ENCODE measurements around the gene ZC3HAV1L. TPM values are rescaled to one million over a fixed set of nuclear protein-coding genes. Genes with fewer than 3 reads are reported as not detected.

The ZC3HAV1L gene
- total and polyA plus RNA-seq, 12 donors, result 0.30 to 27.2 (median 13.0) TPM

DNA sequence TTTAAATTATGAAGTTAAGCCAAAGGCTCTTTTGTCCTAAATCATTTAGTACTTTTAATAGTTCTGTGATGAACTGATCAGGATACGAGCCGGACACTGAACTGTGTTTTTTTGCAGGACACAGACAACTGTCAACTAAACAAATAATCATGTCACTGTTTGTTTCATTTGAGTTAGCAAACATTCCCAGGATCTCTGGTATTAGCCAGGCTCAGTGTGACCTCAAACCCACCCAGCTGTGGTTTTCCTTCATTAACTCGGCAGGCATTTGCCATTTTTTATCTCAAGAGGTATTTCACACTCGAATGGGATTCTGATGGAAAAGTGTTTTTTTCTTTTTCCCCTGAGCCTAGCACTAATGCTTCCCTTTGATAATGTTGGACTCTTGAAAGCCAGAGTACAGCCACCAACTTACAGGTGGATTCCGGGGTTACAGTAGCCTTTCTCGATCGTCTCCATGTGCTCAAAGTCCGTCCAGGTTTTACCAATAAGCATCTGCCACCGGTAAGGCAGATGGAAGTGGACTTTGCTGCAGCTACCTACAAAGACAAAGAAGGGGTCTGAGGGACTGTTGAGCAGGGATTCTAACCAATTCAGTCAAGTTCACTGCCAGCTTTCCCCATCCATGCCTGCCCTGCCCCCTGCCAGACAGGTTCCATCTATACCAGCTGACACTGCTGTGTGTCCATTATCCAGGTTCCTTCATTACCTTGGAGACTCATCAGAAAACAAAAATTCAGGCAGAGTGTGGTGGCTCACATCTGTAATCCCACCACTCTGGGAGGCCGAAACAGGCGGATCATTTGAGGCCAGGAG, 40.2 kb upstream of the ZC3HAV1L start:
- no peak for DNase-seq
- Histone ChIP-seq H3K27ac (no peak overlapping the region), H3K4me3 (no peak overlapping the region), H3K4me1 (replicated peaks in 1 of 2) (peaks cover 0 to 6% of the 10 kb centered on the region in 2 donors), H3K27me3 (no peaks in the 10 kb centered on the region), H3K9me3 (replicated peaks in 1 of 3) (no peaks in the 10 kb centered on the region), H3K36me3 (replicated peaks in 1 of 2) (peaks cover 0 to 92% of the 10 kb centered on the region in 2 donors)
- no peak for TF ChIP-seq POLR2A (IDR thresholded peaks at IDR 0.05)
- TF ChIP-seq, protein P1, sequence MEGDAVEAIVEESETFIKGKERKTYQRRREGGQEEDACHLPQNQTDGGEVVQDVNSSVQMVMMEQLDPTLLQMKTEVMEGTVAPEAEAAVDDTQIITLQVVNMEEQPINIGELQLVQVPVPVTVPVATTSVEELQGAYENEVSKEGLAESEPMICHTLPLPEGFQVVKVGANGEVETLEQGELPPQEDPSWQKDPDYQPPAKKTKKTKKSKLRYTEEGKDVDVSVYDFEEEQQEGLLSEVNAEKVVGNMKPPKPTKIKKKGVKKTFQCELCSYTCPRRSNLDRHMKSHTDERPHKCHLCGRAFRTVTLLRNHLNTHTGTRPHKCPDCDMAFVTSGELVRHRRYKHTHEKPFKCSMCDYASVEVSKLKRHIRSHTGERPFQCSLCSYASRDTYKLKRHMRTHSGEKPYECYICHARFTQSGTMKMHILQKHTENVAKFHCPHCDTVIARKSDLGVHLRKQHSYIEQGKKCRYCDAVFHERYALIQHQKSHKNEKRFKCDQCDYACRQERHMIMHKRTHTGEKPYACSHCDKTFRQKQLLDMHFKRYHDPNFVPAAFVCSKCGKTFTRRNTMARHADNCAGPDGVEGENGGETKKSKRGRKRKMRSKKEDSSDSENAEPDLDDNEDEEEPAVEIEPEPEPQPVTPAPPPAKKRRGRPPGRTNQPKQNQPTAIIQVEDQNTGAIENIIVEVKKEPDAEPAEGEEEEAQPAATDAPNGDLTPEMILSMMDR (IDR thresholded peaks at IDR 0.05), result no peak
- WGBS, 4 donors, result 87 to 91% (median 88%) methylated on average over 11 of the region's 11 CpGs
- intact Hi-C loops (cut with DNase I), result loop anchor here (10.0 kb wide), 1 partner anchor 191 kb away; no protein-coding TSS in a partner anchor

DNA sequence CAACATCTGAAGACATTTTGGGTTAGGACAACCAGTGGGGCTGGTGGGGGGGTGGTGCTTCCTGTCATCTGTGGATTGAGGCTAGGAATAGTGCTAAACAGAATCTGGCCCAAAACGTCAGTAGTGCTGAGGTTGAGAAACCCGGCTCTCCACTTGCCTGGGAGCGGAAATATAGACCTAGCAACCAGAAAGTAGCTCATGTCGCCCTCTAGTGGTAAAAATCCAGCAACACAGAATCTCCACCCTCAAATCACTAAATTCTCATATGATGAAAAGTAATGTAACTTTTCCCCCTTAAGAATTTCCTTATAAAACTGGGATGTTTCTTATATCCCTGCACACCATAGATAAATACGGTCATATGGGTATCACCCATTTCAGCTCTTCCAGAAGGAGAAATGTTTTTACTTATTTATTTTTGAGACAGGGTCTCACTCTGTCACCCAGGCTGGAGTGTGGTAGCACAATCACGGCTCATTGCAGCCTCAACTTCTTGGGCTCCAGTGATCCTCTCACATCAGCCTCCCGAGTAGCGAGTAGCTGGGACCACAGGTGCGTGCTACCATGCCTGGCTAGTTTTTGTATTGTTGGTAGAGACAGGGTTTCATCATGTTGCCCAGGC, 39.3 kb upstream of the ZC3HAV1L start:
- TF ChIP-seq, protein P1 (IDR thresholded peaks at IDR 0.05), result peak; percentile 78 to 85 (median 82)
- no peak for TF ChIP-seq POLR2A (IDR thresholded peaks at IDR 0.05)
- Histone ChIP-seq H3K9me3 (replicated peaks in 1 of 3) (no peaks in the 10 kb centered on the region), H3K27ac (peak overlapping the region in 2 of 5 donors; percentile 43 to 46), H3K4me3 (no peak overlapping the region), H3K4me1 (replicated peaks in 1 of 2) (peaks cover 0 to 6% of the 10 kb centered on the region in 2 donors), H3K36me3 (replicated peaks in 1 of 2) (peaks cover 0 to 88% of the 10 kb centered on the region in 2 donors), H3K27me3 (no peaks in the 10 kb centered on the region)
- intact Hi-C loops (cut with DNase I), result loop anchor here (10.0 kb wide), 1 partner anchor 190 kb away; no protein-coding TSS in a partner anchor
- WGBS, 4 donors, result 31 to 42% (median 38%) methylated on average over 9 of the region's 9 CpGs
- peak; percentile 72 to 90 (median 79) for DNase-seq

DNA sequence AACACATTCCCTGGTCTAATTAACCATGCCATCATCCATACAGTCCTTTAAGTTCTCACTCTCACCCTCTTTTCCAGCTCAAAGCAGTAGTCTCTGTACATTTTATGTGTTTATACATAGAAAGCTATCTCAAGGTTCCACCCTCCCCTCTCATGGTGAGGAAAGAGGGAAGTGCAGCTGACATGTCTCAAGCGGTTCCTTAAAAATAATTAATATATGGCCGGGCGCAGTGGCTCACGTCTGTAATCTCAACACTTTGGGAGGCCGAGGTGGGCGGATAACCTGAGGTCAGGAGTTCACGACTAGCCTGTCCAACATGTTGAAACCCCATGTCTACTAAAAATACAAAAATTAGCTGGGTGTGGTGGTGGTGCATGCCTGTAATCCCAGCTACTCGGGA, 37.0 kb upstream of the ZC3HAV1L start:
- WGBS, 4 donors, result 68 to 79% (median 72%) methylated on average over 8 of the region's 8 CpGs

More for the DNA sequence above, 37.0 kb upstream of the ZC3HAV1L start:
- Histone ChIP-seq H3K27me3 (no peaks in the 10 kb centered on the region), H3K36me3 (replicated peaks in 1 of 2) (peaks cover 0 to 85% of the 10 kb centered on the region in 2 donors), H3K4me3 (no peak overlapping the region), H3K4me1 (replicated peaks in 1 of 2) (peaks cover 0 to 6% of the 10 kb centered on the region in 2 donors), H3K9me3 (replicated peaks in 1 of 3) (no peaks in the 10 kb centered on the region), H3K27ac (no peak overlapping the region)
- TF ChIP-seq, protein P1 (IDR thresholded peaks at IDR 0.05), result no peak
- no peak for TF ChIP-seq POLR2A (IDR thresholded peaks at IDR 0.05)
- intact Hi-C loops (cut with DNase I), result loop anchor here (5.0 to 10.0 kb wide), 2 partner anchors 55 to 188 kb away; no protein-coding TSS in a partner anchor
- DNase-seq, result no peak

All from adrenal gland (tissue), 12 donors.